K562 (cell line): ENCODE measurements around the gene LMBR1L. TPM values are rescaled to one million over a fixed set of nuclear protein-coding genes. Genes with fewer than 3 reads are reported as not detected.

Experiments
- BRCA1 ChIP-seq, 2 experiments: fragments of 450-650 bp in 1 of 2; sonication (generic) in 1 of 2; formaldehyde crosslinking in 1 of 2; IDR thresholded peaks; 2 replicates each; pipeline versions ENCODE4 v1.5.0 to v1.6.1; 2017 to 2020; ENCODE audit warnings: mild to moderate bottlenecking in 1 of 2, missing genetic modification reagents in 1 of 2
- BRF1 ChIP-seq: IDR thresholded peaks from 3 replicates; pipeline ENCODE4 v1.6.1; 2011; ENCODE audit warnings: borderline replicate concordance, mild to moderate bottlenecking; ENCODE audit not compliant: insufficient read length; ENCODE audit errors: extremely low read depth
- CBFA2T2 ChIP-seq: fragments of 450-650 bp; conservative IDR thresholded peaks from 2 replicates; pipeline ENCODE4 v1.6.1; 2017; ENCODE audit warnings: mild to moderate bottlenecking
- DIDO1 ChIP-seq: fragments of 450-650 bp; IDR thresholded peaks from 2 replicates; pipeline ENCODE4 v1.6.1; 2016; ENCODE audit warnings: low read depth, missing biosample characterization, missing genetic modification characterization
- DMBX1 ChIP-seq: fragments of 250-450 bp; sonication (Bioruptor Pico); IDR thresholded peaks from 2 replicates; pipeline ENCODE4 v1.8.0; 2022; ENCODE audit warnings: inconsistent platforms, mild to moderate bottlenecking, moderate library complexity, borderline replicate concordance
- GATAD2A ChIP-seq: fragments of 450-650 bp; IDR thresholded peaks from 2 replicates; pipeline ENCODE4 v1.6.1; 2017
- HLTF ChIP-seq: fragments of 450-650 bp; IDR thresholded peaks from 2 replicates; pipeline ENCODE4 v1.6.1; 2016
- HMGN3 ChIP-seq: IDR thresholded peaks from 2 replicates; pipeline ENCODE4 v1.6.1; 2011; ENCODE audit warnings: borderline replicate concordance, low read depth, mild to moderate bottlenecking, mixed read lengths, low read length; ENCODE audit not compliant: insufficient read length; ENCODE audit errors: extremely low read depth
- NELFE ChIP-seq: IDR thresholded peaks from 2 replicates; pipeline ENCODE4 v1.6.1; 2011; ENCODE audit warnings: mild to moderate bottlenecking; ENCODE audit not compliant: insufficient read depth, insufficient read length
- PCBP2 ChIP-seq: fragments of 200-400 bp; formaldehyde crosslinking; IDR thresholded peaks from 2 replicates; pipeline ENCODE4 v1.6.1; 2018; ENCODE audit warnings: low read length, low read depth, mild to moderate bottlenecking, moderate library complexity; ENCODE audit not compliant: poor library complexity, severe bottlenecking
- POLR2B ChIP-seq: fragments of 450-650 bp; IDR thresholded peaks from 2 replicates; pipeline ENCODE4 v1.6.1; 2018; ENCODE audit warnings: low read depth; ENCODE audit not compliant: partially characterized antibody
- SLC30A9 ChIP-seq: fragments of 250-450 bp; sonication (Bioruptor Pico); IDR thresholded peaks from 2 replicates; pipeline ENCODE4 v1.8.0; 2022; ENCODE audit warnings: mild to moderate bottlenecking, moderate library complexity
- SMAD4 ChIP-seq: fragments of 250-450 bp; sonication (Bioruptor Pico); conservative IDR thresholded peaks from 2 replicates; pipeline ENCODE4 v1.8.0; 2021; ENCODE audit warnings: inconsistent platforms, mild to moderate bottlenecking, moderate library complexity
- TAF15 ChIP-seq: fragments of 200-400 bp; formaldehyde crosslinking; IDR thresholded peaks from 2 replicates; pipeline ENCODE4 v1.6.1; 2017; ENCODE audit warnings: mild to moderate bottlenecking, low read depth, low read length, moderate library complexity
- ZNF408 ChIP-seq: fragments of 250-450 bp; sonication (Bioruptor Pico); IDR thresholded peaks from 2 replicates; pipeline ENCODE4 v1.4.0; 2020; ENCODE audit warnings: low read depth, mild to moderate bottlenecking, moderate library complexity
- ZNF79 ChIP-seq: fragments of 250-450 bp; sonication (Bioruptor Pico); IDR thresholded peaks from 2 replicates; pipeline ENCODE4 v1.4.0; 2020; ENCODE audit warnings: low read depth, mild to moderate bottlenecking, moderate library complexity
- polyA plus RNA-seq, 8 experiments: library from polyadenylated mRNA; depleted of rRNA in 4 of 8; stranded (reverse) in 5 of 8; unstranded in 3 of 8; fragments of >200 nt; fragmentation: Nextera tagmentation in 2 of 8; fragmentation: Illumina TruSeq in 1 of 8; extraction: Ambion mirVana in 2 of 8; extraction: Trizol in 1 of 8; gene quantifications; 2 replicates each; pipeline versions ENCODE4 v1.2.1 to v1.2.3, GENCODE V29; 2011 to 2014; ENCODE audit warnings: inconsistent platforms in 1 of 8, missing spikeins in 1 of 8
- total RNA-seq, 7 experiments: library from RNA; depleted of rRNA in 6 of 7; stranded (reverse); fragments of >200 nt in 6 of 7; fragmentation: Illumina TruSeq in 2 of 7; extraction: Trizol in 2 of 7; gene quantifications; 2 replicates each; pipeline versions ENCODE4 v1.2.1 to v1.2.3, GENCODE V29; 2011 to 2021; ENCODE audit warnings: low replicate concordance in 1 of 7
- TF ChIP-seq, protein P1 (sequence below): sonication (generic); formaldehyde crosslinking; IDR thresholded peaks from 2 replicates; pipeline ENCODE4 v1.8.1; 2023; ENCODE audit warnings: mild to moderate bottlenecking, missing genetic modification reagents
- TF ChIP-seq, protein P2 (sequence below): fragments of 250-450 bp; sonication (Bioruptor Pico); IDR thresholded peaks from 2 replicates; pipeline ENCODE4 v1.9.0; 2021; ENCODE audit warnings: mild to moderate bottlenecking, inconsistent platforms
- TF ChIP-seq, protein P3 (sequence below), 2 experiments: IDR thresholded peaks in 1 of 2; conservative IDR thresholded peaks in 1 of 2; 2 replicates each; pipeline ENCODE4 v1.6.1; 2016; ENCODE audit warnings: low read depth in 2 of 2, mild to moderate bottlenecking in 1 of 2, missing compliant biosample characterization in 1 of 2, missing genetic modification characterization in 1 of 2, moderate library complexity in 1 of 2

Gene LMBR1L
- total and polyA plus RNA-seq, 9 of the 15 experiments (the other 6 are each of a cell fraction or from before 2014, with no cell fraction given), result 2.5 to 57.0 (median 31.1) TPM

DNA sequence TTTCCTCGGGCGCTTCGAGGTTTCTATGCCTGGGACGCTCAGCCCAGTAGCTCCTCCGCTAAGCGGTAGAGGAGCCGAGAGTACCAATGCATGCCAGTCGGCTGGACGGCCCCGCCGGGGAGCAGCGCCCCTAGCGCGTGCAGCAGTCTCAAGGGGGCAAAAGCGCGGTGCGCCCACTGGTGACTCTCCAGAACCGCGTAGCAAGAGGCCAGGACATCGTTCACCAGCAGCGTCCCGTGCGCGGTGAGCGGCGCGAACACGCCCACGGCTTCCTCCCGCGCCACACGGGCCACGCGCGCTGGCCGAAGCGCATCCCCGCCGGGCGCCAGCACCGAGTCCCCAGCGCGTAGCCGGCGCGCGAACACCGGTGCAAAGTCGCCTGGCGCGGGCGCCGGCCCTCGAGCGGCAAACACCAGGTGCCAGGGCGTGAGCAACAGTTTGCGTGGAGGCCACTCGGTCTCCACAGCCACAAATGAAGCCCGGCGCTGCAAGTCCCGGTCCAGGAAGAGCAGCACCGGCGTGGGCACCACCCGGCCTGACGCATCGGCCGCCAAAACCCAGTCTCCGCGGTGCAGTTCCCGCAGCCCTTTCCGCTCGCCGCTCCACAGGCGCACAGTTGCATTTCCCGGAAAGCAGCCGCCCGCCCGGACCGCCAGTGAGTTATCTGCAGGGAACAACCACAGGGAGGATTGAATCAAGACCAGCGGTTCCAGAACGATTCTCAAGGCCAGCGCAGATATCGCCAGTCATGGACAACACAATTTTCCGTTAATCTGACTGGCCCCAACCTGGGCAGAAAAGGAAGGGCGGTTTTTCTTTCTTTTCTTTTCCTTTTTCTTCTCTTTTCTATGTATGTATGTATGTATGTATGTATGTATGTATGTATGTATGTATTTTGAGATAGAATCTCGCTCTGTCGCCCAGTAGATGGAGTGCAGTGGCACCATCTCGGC lies 20.6 kb downstream of the LMBR1L start (continued):
- TF ChIP-seq, protein P1, sequence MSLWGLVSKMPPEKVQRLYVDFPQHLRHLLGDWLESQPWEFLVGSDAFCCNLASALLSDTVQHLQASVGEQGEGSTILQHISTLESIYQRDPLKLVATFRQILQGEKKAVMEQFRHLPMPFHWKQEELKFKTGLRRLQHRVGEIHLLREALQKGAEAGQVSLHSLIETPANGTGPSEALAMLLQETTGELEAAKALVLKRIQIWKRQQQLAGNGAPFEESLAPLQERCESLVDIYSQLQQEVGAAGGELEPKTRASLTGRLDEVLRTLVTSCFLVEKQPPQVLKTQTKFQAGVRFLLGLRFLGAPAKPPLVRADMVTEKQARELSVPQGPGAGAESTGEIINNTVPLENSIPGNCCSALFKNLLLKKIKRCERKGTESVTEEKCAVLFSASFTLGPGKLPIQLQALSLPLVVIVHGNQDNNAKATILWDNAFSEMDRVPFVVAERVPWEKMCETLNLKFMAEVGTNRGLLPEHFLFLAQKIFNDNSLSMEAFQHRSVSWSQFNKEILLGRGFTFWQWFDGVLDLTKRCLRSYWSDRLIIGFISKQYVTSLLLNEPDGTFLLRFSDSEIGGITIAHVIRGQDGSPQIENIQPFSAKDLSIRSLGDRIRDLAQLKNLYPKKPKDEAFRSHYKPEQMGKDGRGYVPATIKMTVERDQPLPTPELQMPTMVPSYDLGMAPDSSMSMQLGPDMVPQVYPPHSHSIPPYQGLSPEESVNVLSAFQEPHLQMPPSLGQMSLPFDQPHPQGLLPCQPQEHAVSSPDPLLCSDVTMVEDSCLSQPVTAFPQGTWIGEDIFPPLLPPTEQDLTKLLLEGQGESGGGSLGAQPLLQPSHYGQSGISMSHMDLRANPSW (CRISPR knock-in tag), result no peak
- TF ChIP-seq, protein P2, sequence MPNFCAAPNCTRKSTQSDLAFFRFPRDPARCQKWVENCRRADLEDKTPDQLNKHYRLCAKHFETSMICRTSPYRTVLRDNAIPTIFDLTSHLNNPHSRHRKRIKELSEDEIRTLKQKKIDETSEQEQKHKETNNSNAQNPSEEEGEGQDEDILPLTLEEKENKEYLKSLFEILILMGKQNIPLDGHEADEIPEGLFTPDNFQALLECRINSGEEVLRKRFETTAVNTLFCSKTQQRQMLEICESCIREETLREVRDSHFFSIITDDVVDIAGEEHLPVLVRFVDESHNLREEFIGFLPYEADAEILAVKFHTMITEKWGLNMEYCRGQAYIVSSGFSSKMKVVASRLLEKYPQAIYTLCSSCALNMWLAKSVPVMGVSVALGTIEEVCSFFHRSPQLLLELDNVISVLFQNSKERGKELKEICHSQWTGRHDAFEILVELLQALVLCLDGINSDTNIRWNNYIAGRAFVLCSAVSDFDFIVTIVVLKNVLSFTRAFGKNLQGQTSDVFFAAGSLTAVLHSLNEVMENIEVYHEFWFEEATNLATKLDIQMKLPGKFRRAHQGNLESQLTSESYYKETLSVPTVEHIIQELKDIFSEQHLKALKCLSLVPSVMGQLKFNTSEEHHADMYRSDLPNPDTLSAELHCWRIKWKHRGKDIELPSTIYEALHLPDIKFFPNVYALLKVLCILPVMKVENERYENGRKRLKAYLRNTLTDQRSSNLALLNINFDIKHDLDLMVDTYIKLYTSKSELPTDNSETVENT, result 0 out of 2 replicates have a peak, but pooled peaks have one; percentile 23
- peak; percentile 88 for TF ChIP-seq CBFA2T2
- TF ChIP-seq ZNF79 (CRISPR knock-in tag), result no peak
- no peak for TF ChIP-seq TAF15
- no peak; the same call in 1 of the 2 replicates for TF ChIP-seq HLTF
- TF ChIP-seq BRCA1 (IDR thresholded peaks at IDR 0.05), result no peak
- TF ChIP-seq BRCA1 (CRISPR knock-in tag; IDR thresholded peaks at IDR 0.05), result no peak
- no peak for TF ChIP-seq SLC30A9
- peak; percentile 85 for TF ChIP-seq SMAD4 (CRISPR knock-in tag)
- TF ChIP-seq, protein P3, sequence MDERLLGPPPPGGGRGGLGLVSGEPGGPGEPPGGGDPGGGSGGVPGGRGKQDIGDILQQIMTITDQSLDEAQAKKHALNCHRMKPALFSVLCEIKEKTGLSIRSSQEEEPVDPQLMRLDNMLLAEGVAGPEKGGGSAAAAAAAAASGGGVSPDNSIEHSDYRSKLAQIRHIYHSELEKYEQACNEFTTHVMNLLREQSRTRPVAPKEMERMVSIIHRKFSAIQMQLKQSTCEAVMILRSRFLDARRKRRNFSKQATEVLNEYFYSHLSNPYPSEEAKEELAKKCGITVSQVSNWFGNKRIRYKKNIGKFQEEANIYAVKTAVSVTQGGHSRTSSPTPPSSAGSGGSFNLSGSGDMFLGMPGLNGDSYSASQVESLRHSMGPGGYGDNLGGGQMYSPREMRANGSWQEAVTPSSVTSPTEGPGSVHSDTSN (CRISPR knock-in tag; IDR thresholded peaks at IDR 0.05; ENCODE audit: low read depth), result no peak
- TF ChIP-seq, protein P3 (tag; conservative IDR thresholded peaks at IDR 0.05; ENCODE audit: low read depth), result no peak
- no peak for TF ChIP-seq DIDO1
- no peak for TF ChIP-seq NELFE
- TF ChIP-seq GATAD2A, result peak; percentile 80; the same call in 1 of the 2 replicates
- TF ChIP-seq HMGN3, result peak; percentile 89
- no peak for TF ChIP-seq DMBX1 (CRISPR knock-in tag)
- TF ChIP-seq ZNF408 (CRISPR knock-in tag), result no peak
- no peak for TF ChIP-seq POLR2B
- no peak for TF ChIP-seq BRF1
- no peak for TF ChIP-seq PCBP2
